Myocyte (in vitro differentiated cells): ENCODE data around the gene LRP8. TPM values are rescaled to one million over a fixed set of nuclear protein-coding genes. Genes with fewer than 3 reads are reported as not detected.

Source experiments
- DNase-seq: peaks from one replicate; pipeline ENCODE4 v3.0.0-alpha.2; 2012; ENCODE audit warnings: low read depth
- polyA plus RNA-seq: library from polyadenylated mRNA; unstranded; fragments of >200 nt; gene quantifications from one replicate; pipeline ENCODE4 v1.2.1, GENCODE V29; 2012; ENCODE audit warnings: missing spikeins
- total RNA-seq: library from RNA; depleted of rRNA; stranded (reverse); fragments of >200 nt; gene quantifications from 2 replicates; pipeline ENCODE4 v1.2.3, GENCODE V29; 2014

LRP8 gene
- 11.4 and 38.0 TPM in 2 replicates for total RNA-seq
- 11.1 TPM for polyA plus RNA-seq

GRCh38 chr1:53328009-53328461 lies at the start of gene LRP8:
Gene LRP8 (minus strand): TSS chr1:53328070. CDS start chr1:53327912, 158 bp downstream.
- peak; percentile 70 for DNase-seq

- DNase-seq: no peak
Observed at GRCh38 chr1:53377438-53377841, 49.6 kb upstream of the LRP8 start.

DNA sequence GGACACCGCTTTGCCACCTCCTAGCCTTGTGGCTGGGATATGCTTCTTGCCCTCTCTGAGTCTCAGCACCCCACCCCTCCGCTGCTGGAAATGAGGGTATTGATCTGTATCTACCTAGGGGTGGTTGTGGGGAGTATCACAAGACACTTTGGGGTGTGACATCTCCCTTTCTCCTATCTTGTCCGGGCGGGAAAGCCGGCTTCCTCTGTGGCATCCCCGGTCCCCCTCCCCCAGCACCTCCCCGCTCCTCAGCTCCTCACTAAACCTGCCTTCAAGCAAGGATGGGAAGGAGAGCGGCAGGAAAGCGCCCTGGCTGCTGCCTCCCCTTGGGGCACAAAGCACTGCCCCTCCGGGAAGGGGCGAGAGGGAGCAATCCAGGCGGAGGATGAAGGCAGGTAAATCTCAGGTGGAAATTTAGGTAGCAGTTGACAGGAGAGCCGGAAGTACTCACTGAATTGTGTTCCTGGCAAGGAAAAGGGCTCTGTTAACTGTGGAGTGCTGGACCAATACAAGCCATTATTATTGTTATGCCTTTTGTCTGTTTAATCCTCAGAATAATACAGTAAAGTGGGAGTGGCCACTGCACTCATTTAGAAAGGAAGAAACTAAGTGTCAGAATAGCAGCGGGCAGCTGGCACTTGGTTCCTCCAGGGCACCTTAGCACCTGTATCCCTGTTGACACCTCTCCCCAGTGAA lies 49.0 kb upstream of the LRP8 start:
- DNase-seq: no peak

GRCh38 chr1:53376041-53376461 lies 48.2 kb upstream of the LRP8 start:
- no peak for DNase-seq

GRCh38 chr1:53375440-53375839 lies 47.6 kb upstream of the LRP8 start:
- no peak for DNase-seq

- no peak for DNase-seq
Observed at GRCh38 chr1:53373246-53373645, 45.4 kb upstream of the LRP8 start.

DNA sequence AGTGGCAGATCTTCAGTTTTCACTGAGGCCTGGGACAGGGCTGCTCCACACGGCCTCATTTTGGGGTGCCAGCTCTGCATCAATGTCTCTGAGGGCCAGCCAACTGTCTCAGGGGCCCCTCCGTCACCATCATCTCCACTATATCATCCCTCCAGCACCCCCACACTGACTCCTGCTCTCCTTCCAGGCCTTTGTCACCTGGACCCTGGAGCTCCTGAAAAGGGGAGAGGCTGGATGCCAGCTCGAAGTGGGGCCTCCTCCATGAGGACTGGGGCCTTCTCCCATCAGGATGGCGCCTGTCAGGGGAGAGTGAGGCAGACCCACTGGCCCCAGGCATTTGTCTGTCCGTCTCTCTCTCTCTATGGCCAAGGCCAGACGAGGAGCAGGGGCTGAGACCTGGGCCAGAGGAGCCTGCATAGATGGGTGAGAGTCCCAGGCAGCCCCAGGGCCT lies 44.7 kb upstream of the LRP8 start:
- DNase-seq: no peak

DNA sequence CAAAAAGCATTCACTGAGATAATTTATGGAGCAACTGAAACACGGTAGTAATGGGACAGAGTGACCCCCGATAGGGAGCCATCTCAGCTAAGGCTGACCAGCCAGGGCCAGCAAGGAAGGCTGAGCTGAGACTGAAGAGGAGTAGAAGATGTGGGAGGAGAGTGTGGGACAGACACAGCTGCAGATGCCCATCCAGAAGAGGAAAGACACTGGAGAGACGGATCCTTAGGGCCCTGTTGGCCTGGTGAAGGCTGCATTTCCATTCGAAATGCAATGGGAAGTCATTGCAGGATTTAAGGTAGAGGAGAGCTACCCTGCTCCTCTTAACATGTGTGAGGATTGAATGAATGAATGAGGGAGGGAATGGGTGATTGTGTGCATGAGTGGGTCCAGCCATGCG lies 44.0 kb upstream of the LRP8 start:
- DNase-seq: no peak

DNA sequence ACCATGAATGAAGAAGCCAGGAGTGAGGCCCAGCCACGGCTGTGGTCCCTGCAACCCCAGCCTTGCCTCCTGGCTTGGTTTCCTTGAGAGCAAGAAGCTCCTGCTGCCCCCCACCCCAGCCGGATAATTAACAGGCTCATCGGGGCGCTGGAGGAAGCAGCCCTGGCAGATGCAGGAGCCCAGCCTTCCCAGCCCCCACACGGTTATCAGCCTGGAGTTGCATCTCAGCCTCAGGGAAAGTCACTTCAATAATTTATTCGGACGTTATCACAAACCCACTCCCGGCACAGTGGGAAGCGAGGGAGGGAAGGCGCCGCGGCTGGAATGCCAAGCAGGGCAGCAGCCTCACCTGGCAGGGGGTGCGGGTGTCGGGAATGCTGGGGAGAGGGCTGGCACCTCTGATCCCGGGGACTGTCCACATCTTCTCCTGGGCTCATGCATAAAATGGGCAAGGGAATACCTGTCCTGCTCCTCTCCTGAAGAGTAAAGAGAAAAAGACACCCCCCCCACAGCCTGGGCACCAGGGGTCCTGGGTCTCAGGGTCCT lies 43.3 kb upstream of the LRP8 start:
- no peak for DNase-seq

GRCh38 chr1:53370369-53370961 lies 42.6 kb upstream of the LRP8 start:
- no peak for DNase-seq

DNA sequence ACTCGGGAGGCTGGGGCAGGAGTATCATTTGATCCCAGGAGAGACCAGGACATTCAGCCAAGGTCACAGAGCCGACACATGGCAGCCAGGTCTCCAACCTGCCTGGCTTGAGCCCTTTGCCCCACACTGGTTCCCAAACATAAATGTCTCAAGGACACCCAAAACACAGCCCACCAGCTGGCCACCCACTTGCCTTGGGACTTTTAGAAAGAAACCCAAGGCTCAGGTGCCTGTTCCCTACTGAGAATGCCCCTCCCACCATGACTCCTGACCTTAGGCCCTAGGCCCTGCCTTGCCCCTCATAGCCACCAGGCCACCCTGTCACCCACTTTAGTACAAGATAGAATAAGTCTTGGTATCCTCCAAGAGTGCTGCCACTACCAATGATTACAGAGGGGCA lies 41.9 kb upstream of the LRP8 start:
- no peak for DNase-seq

GRCh38 chr1:53369034-53369750 lies 41.3 kb upstream of the LRP8 start:
- DNase-seq: no peak

DNA sequence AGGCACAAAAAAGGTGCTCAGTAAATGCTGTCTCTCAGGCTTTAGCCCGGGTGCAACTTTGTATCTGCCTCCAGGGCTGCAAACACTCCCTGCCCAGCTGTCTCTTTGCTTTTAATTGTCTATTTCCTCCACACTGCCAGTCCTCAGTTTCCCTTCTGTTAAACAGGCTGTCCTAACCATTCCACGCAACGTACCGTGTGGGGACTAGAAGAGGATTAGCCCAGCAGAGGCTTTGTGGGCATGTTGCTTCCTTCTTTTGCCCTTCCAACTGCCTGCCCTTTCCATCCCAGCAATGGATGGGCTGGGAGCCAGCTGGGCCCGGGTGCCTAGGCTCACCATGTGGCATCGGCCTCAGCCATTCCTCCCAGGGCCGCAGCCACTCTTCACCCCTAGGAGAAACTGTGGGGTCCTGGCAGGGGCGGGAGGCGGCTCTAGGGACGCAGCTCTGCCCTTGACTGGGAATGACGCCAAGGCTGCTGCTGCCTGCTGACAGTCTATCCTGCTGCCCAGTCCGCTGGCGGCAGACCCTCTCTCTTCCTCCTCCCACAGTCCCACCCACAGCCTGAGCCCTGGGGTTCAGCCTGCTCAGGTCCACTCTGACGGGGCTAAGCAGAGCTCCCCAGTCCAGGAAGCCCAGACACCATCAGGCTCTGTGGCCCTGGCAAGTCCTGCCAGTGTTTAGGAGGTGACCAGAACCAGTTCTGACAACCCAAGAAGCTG lies 40.6 kb upstream of the LRP8 start:
- DNase-seq: no peak

DNA sequence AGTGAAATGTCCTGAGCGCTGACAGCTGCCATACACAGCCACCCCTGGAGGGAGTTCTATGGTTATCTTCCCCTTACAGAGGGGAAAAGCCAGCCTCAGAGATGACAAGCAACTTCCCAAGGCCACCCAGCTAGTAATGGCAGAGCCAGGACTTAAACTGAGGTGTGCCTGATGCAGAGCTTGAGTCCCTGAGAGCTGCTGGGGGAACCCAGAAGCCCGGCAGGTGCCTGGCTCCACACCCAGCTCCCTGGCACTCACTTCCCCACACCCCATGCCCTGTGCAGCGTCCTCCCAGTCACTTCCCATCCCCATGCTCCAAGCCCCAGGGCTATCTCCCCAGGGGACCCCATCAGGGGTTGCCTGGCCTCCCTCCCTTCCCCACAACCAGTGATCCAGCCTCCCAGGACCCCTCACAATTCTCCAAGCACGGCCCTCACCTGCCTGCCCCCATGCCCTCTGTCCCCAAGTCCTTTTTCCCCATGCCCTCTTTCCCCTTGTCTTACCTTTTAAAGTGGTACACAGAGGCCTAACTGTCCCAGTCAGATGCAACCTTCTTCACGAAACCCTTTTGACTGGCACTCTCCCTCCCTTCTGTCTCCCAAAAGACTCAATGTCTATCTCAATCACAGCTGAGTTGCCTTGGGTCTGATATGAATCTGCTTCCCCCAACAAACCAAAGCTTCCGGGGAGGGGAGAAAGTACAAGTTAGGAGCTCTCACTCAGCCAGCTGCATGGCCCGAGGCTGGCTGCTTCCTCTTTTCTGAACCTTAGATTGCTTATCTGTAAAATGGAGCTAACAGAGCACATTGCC lies 39.8 kb upstream of the LRP8 start:
- DNase-seq: no peak

DNA sequence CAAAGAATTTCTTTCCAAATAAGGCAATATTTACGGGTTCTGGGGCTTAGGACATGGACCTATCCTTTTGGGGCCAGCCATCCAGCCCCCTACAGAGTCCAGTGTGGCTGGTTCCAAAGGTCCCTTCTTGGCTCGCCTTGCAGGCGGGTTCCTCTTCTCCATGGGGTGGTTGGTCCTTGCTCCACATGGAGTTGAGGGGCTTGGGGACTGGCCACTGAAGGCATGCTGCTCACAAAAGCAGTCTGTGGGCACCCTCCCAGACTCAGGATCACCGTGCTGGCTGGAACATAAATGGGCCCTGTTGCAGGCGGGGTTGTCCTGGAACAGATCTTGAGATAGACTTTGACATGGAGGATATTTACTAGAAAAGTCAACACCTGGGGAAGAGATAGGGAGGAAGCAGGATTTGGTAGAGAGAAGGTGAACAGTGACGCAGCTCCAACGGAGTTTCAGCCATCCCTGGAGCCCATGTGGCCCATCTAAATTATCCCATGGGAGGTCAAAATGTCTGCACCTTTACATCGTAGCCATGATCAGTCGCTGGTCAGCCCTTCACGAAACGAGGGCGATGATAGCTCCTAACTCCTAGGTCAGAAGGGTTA lies 39.1 kb upstream of the LRP8 start:
- no peak for DNase-seq

- DNase-seq: no peak
Observed at GRCh38 chr1:53365437-53366063, 37.7 kb upstream of the LRP8 start.

GRCh38 chr1:53362851-53363642 lies 35.2 kb upstream of the LRP8 start:
- no peak for DNase-seq

GRCh38 chr1:53362270-53362669 lies 34.4 kb upstream of the LRP8 start:
- no peak for DNase-seq

- DNase-seq: no peak
Observed at GRCh38 chr1:53361541-53361961, 33.7 kb upstream of the LRP8 start.
